ENCODE results near the gene EHMT1. TPM values are rescaled to one million over a fixed set of nuclear protein-coding genes. Genes with fewer than 3 reads are reported as not detected.

The EHMT1 gene
- total RNA-seq, 1 donor from 2014 or later, result 64.5 TPM

DNA sequence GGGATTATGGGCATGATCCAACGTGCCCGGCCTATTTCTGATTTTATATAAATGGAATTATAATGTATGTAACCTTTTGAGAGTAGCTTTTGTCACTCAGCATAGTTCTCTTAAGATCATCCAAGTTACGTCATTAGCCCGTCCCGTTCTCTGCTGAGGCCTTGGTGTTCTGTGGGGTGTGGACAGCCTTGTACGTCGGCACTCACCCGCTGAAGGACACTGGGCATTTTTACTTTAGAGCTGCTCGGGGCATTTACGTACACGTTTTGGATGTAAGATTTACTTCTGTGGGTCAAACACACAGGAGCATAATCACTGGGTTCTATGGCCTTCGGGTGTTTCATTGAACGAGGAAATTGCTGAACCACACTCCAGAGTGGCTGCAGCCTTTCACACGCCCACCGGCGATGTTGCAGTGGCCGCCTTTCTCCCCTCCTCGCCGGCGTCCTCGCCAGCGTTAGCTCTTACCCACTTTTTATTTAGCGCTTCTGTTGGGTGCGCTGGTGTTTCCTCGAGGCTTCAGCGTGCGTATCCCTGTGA lies 101.8 kb downstream of the EHMT1 start:
- Histone ChIP-seq H3K4me1 (ENCODE audit: insufficient read depth, low read length) (peaks cover 4% of the 10 kb centered on the region), H3K9me3 (ENCODE audit: insufficient read depth, low read depth, low read length) (no peaks in the 10 kb centered on the region), H3K79me2 (ENCODE audit: insufficient read depth, low read length) (peaks cover 47% of the 10 kb centered on the region), H3K9ac (ENCODE audit: low read length) (no peak overlapping the region), H3K27me3 (ENCODE audit: insufficient read depth, low read length) (no peaks in the 10 kb centered on the region), H2AFZ (ENCODE audit: low read depth, low read length) (no peak overlapping the region), H3K27ac (ENCODE audit: low read depth, low read length) (no peak overlapping the region), H3K36me3 (ENCODE audit: insufficient read depth, low read length) (peaks cover 3% of the 10 kb centered on the region), H3K4me2 (ENCODE audit: low read length) (no peak overlapping the region), H3K4me3 (ENCODE audit: insufficient read depth, low read depth, low read length) (no peak overlapping the region), H4K20me1 (ENCODE audit: insufficient read depth, low read length) (peaks cover 49% of the 10 kb centered on the region)
- H3K4me1 Mint-ChIP-seq (ENCODE audit: low read depth, unreplicated experiment), result peaks cover 15% of the 10 kb centered on the region
- no peak overlapping the region for H3K27ac Mint-ChIP-seq (ENCODE audit: unreplicated experiment)
- no peak for FAIRE-seq
- H3K4me3 Mint-ChIP-seq (ENCODE audit: unreplicated experiment), result no peak overlapping the region
- H3K36me3 Mint-ChIP-seq (ENCODE audit: low read depth, unreplicated experiment), result peaks cover 29% of the 10 kb centered on the region
- no peak for DNase-seq (ENCODE audit: low read depth)
- no peaks in the 10 kb centered on the region for H3K27me3 Mint-ChIP-seq (ENCODE audit: low read depth, unreplicated experiment)
- no peak for TF ChIP-seq EZH2 (IDR thresholded peaks at IDR 0.05; ENCODE audit: insufficient read depth, low read length)
- TF ChIP-seq, protein P1, sequence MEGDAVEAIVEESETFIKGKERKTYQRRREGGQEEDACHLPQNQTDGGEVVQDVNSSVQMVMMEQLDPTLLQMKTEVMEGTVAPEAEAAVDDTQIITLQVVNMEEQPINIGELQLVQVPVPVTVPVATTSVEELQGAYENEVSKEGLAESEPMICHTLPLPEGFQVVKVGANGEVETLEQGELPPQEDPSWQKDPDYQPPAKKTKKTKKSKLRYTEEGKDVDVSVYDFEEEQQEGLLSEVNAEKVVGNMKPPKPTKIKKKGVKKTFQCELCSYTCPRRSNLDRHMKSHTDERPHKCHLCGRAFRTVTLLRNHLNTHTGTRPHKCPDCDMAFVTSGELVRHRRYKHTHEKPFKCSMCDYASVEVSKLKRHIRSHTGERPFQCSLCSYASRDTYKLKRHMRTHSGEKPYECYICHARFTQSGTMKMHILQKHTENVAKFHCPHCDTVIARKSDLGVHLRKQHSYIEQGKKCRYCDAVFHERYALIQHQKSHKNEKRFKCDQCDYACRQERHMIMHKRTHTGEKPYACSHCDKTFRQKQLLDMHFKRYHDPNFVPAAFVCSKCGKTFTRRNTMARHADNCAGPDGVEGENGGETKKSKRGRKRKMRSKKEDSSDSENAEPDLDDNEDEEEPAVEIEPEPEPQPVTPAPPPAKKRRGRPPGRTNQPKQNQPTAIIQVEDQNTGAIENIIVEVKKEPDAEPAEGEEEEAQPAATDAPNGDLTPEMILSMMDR (IDR thresholded peaks at IDR 0.05; ENCODE audit: insufficient read depth, low read depth, low read length), result no peak
- H3K9me3 Mint-ChIP-seq (ENCODE audit: unreplicated experiment), result peaks cover 2% of the 10 kb centered on the region

DNA sequence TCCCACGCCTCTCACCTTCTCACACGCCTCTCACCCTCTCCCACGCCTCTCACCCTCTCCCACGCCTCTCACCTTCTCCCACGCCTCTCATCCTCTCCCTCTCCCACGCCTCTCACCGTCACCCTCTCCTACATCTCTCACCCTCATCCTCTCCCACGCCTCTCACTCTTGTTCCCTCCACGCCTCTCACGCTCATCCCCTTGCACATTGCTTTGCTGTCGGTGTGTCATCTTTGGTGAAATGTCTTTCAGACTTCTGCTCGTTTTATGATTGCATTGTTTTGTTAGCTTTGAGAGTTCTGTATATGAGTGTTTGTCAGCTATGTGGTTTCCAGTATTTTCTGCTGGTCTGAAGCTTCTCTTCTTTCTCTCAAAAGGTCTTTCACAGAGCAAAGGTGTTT lies 102.7 kb downstream of the EHMT1 start:
- H3K79me2 ChIP-seq (ENCODE audit: insufficient read depth, low read length), result peaks cover 48% of the 10 kb centered on the region
- H2AFZ ChIP-seq (ENCODE audit: low read depth, low read length), result no peak overlapping the region
- H3K4me2 ChIP-seq (ENCODE audit: low read length), result no peak overlapping the region
- no peaks in the 10 kb centered on the region for H3K27me3 Mint-ChIP-seq (ENCODE audit: low read depth, unreplicated experiment)
- H3K4me3 Mint-ChIP-seq (ENCODE audit: unreplicated experiment), result no peak overlapping the region
- H3K9ac ChIP-seq (ENCODE audit: low read length), result peak overlapping the region; percentile 46
- no peak overlapping the region for H3K27ac ChIP-seq (ENCODE audit: low read depth, low read length)
- no peak overlapping the region for H3K4me3 ChIP-seq (ENCODE audit: insufficient read depth, low read depth, low read length)
- H3K4me1 ChIP-seq (ENCODE audit: insufficient read depth, low read length), result peaks cover 4% of the 10 kb centered on the region
- H3K9me3 ChIP-seq (ENCODE audit: insufficient read depth, low read depth, low read length), result no peaks in the 10 kb centered on the region
- peaks cover 18% of the 10 kb centered on the region for H3K4me1 Mint-ChIP-seq (ENCODE audit: low read depth, unreplicated experiment)
- H3K27me3 ChIP-seq (ENCODE audit: insufficient read depth, low read length), result no peaks in the 10 kb centered on the region
- peaks cover 1% of the 10 kb centered on the region for H3K9me3 Mint-ChIP-seq (ENCODE audit: unreplicated experiment)
- TF ChIP-seq EZH2 (IDR thresholded peaks at IDR 0.05; ENCODE audit: insufficient read depth, low read length), result no peak
- TF ChIP-seq, protein P1 (IDR thresholded peaks at IDR 0.05; ENCODE audit: insufficient read depth, low read depth, low read length), result no peak
- H3K27ac Mint-ChIP-seq (ENCODE audit: unreplicated experiment), result peak overlapping the region; percentile 80
- H4K20me1 ChIP-seq (ENCODE audit: insufficient read depth, low read length), result peaks cover 46% of the 10 kb centered on the region
- peaks cover 3% of the 10 kb centered on the region for H3K36me3 ChIP-seq (ENCODE audit: insufficient read depth, low read length)
- no peak for DNase-seq (ENCODE audit: low read depth)
- FAIRE-seq, result no peak
- peaks cover 30% of the 10 kb centered on the region for H3K36me3 Mint-ChIP-seq (ENCODE audit: low read depth, unreplicated experiment)

DNA sequence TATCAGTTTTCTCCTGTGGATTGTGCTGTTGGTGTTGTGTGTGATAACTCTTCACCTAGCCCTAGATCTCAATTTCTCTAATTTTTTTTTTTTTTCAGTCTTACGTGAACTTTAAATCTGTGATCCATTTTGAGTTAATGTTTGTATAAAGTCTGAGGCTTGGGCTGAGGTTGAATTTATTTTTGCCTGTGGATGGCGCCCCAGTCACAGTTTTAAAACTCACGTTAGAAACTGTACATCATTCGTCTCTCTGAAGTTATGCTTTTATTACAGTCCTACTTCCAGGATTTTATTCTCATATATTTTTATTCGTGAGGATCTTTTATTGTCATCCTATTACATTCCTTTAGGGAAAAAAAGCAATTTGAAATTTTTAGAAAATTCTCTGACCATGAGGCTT lies 103.1 kb downstream of the EHMT1 start:
- Mint-ChIP-seq H3K4me3 (ENCODE audit: unreplicated experiment) (peak overlapping the region; percentile 14), H3K9me3 (ENCODE audit: unreplicated experiment) (no peaks in the 10 kb centered on the region), H3K27me3 (ENCODE audit: low read depth, unreplicated experiment) (no peaks in the 10 kb centered on the region), H3K4me1 (ENCODE audit: low read depth, unreplicated experiment) (peaks cover 18% of the 10 kb centered on the region), H3K36me3 (ENCODE audit: low read depth, unreplicated experiment) (peaks cover 30% of the 10 kb centered on the region), H3K27ac (ENCODE audit: unreplicated experiment) (peak overlapping the region; percentile 80)
- Histone ChIP-seq H3K79me2 (ENCODE audit: insufficient read depth, low read length) (peaks cover 52% of the 10 kb centered on the region), H4K20me1 (ENCODE audit: insufficient read depth, low read length) (peaks cover 47% of the 10 kb centered on the region), H3K27me3 (ENCODE audit: insufficient read depth, low read length) (no peaks in the 10 kb centered on the region), H3K4me1 (ENCODE audit: insufficient read depth, low read length) (peaks cover 4% of the 10 kb centered on the region), H3K27ac (ENCODE audit: low read depth, low read length) (no peak overlapping the region), H3K36me3 (ENCODE audit: insufficient read depth, low read length) (peaks cover 3% of the 10 kb centered on the region), H3K9ac (ENCODE audit: low read length) (peak overlapping the region; percentile 46), H3K9me3 (ENCODE audit: insufficient read depth, low read depth, low read length) (no peaks in the 10 kb centered on the region), H3K4me3 (ENCODE audit: insufficient read depth, low read depth, low read length) (no peak overlapping the region), H3K4me2 (ENCODE audit: low read length) (no peak overlapping the region), H2AFZ (ENCODE audit: low read depth, low read length) (no peak overlapping the region)
- DNase-seq (ENCODE audit: low read depth) (no peak), FAIRE-seq (no peak)
- TF ChIP-seq EZH2 (IDR thresholded peaks at IDR 0.05; ENCODE audit: insufficient read depth, low read length), result no peak
- TF ChIP-seq, protein P1 (IDR thresholded peaks at IDR 0.05; ENCODE audit: insufficient read depth, low read depth, low read length), result peak; percentile 9

Measured in astrocyte (in vitro differentiated cells and primary cell).